ENCODE measurements around the gene COL9A3. TPM values are rescaled to one million over a fixed set of nuclear protein-coding genes. Genes with fewer than 3 reads are reported as not detected.

The COL9A3 gene
- polyA plus RNA-seq (2011; rRNA removed), result 0.26 and 0.41 TPM in 2 replicates
- polyA plus RNA-seq (2012; cell fraction: cytosol; rRNA removed), result 0.62 and 0.67 TPM in 2 replicates
- polyA plus RNA-seq (2012; cell fraction: nucleus; rRNA removed), result 2.1 and 2.5 TPM in 2 replicates
- 0.42 to 0.54 TPM (median 0.49 TPM) in 3 replicates for polyA plus RNA-seq (2017; fragmentation: RNase III; extraction: RNeasy Plus Mini Kit Qiagen cat#74134 plus additional on column Dnase treatment)
- polyA minus RNA-seq (2011; rRNA and poly(A)+ RNA removed), result 0.29 TPM in 1 of 2 replicates, not detected in the other

DNA sequence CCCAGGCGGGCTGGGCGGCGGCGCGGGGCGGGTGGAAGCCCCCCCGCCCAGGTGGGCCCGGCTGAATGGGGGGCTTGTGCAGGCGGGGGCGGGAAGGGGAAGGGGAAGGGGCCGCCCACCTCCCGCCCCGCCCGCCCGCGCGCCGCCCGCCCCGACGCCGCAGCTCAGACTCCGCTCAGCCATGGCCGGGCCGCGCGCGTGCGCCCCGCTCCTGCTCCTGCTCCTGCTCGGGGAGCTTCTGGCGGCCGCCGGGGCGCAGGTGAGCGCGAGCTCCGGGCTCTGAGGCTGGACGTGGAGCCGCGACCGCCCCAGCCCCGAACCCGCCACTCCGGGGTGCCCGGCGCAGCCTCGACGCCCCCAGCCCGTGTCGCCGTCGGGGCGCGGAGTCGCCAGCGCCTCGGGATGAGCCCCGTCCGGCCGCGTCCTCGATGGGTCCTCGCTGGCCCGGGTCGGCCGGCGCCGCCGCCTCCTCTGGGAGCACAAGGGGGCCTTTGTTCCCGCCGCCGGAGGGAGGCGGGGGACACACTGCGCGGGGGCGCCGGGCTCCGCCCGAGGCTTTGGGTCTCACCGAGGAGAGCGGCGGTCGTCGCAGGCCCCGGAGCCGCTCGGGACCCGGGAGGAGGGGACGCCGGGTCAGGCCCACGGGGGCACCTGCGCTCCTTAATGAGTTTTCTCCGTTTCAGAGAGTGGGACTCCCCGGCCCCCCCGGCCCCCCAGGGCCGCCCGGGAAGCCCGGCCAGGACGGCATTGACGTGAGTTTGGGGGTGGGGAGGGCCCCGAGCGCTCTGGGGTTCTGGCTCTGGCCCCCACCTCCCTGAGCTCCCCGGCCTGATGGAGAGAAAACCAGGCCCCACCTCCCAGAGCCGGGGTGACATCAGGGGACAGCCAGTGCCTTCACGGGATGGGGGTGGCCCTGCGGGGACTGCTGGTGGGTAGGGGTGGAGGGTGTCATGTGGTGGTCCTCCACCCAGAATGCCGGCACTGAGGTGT is at the start of gene COL9A3:
Gene COL9A3, plus strand, starts transcription at position 167 of the 990 bp plus-strand sequence. Its CDS starts 15 bp downstream, at position 182.
- TF ChIP-seq GATA3 (IDR thresholded peaks at IDR 0.05; ENCODE audit: borderline replicate concordance) (no peak), TFCP2L1 (CRISPR knock-in tag; IDR thresholded peaks at IDR 0.05) (no peak), POLR2A (IDR thresholded peaks at IDR 0.05; ENCODE audit: low read length) (no peak), CBX2 (IDR thresholded peaks at IDR 0.05; ENCODE audit: borderline replicate concordance, low read depth) (no peak), HOXB5 (CRISPR knock-in tag; IDR thresholded peaks at IDR 0.05) (no peak), EP300 (IDR thresholded peaks at IDR 0.05) (no peak), PHF8 (IDR thresholded peaks at IDR 0.05; ENCODE audit: borderline replicate concordance, low read depth) (no peak), HEYL (CRISPR knock-in tag; IDR thresholded peaks at IDR 0.05) (no peak), HDAC2 (IDR thresholded peaks at IDR 0.05) (no peak), SMC3 (IDR thresholded peaks at IDR 0.05) (no peak), FOSL2 (IDR thresholded peaks at IDR 0.05) (no peak), FOSL2 (CRISPR knock-in tag; IDR thresholded peaks at IDR 0.05) (no peak), NPAS2 (CRISPR knock-in tag; IDR thresholded peaks at IDR 0.05; ENCODE audit: borderline replicate concordance) (no peak), NFE2L2 (conservative IDR thresholded peaks at IDR 0.05; ENCODE audit: low read length) (no peak), ZNF302 (CRISPR knock-in tag; IDR thresholded peaks at IDR 0.05) (no peak), HOXA7 (CRISPR knock-in tag; IDR thresholded peaks at IDR 0.05) (no peak), MAFK (IDR thresholded peaks at IDR 0.05; ENCODE audit: partially characterized antibody) (no peak)
- TF ChIP-seq, protein P1, sequence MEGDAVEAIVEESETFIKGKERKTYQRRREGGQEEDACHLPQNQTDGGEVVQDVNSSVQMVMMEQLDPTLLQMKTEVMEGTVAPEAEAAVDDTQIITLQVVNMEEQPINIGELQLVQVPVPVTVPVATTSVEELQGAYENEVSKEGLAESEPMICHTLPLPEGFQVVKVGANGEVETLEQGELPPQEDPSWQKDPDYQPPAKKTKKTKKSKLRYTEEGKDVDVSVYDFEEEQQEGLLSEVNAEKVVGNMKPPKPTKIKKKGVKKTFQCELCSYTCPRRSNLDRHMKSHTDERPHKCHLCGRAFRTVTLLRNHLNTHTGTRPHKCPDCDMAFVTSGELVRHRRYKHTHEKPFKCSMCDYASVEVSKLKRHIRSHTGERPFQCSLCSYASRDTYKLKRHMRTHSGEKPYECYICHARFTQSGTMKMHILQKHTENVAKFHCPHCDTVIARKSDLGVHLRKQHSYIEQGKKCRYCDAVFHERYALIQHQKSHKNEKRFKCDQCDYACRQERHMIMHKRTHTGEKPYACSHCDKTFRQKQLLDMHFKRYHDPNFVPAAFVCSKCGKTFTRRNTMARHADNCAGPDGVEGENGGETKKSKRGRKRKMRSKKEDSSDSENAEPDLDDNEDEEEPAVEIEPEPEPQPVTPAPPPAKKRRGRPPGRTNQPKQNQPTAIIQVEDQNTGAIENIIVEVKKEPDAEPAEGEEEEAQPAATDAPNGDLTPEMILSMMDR (IDR thresholded peaks at IDR 0.05), result no peak
- TF ChIP-seq, protein P2, sequence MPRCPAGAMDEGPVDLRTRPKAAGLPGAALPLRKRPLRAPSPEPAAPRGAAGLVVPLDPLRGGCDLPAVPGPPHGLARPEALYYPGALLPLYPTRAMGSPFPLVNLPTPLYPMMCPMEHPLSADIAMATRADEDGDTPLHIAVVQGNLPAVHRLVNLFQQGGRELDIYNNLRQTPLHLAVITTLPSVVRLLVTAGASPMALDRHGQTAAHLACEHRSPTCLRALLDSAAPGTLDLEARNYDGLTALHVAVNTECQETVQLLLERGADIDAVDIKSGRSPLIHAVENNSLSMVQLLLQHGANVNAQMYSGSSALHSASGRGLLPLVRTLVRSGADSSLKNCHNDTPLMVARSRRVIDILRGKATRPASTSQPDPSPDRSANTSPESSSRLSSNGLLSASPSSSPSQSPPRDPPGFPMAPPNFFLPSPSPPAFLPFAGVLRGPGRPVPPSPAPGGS (IDR thresholded peaks at IDR 0.05), result no peak
- TF ChIP-seq, protein P3, sequence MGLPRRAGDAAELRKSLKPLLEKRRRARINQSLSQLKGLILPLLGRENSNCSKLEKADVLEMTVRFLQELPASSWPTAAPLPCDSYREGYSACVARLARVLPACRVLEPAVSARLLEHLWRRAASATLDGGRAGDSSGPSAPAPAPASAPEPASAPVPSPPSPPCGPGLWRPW (IDR thresholded peaks at IDR 0.05), result no peak
- TF ChIP-seq, protein P4, sequence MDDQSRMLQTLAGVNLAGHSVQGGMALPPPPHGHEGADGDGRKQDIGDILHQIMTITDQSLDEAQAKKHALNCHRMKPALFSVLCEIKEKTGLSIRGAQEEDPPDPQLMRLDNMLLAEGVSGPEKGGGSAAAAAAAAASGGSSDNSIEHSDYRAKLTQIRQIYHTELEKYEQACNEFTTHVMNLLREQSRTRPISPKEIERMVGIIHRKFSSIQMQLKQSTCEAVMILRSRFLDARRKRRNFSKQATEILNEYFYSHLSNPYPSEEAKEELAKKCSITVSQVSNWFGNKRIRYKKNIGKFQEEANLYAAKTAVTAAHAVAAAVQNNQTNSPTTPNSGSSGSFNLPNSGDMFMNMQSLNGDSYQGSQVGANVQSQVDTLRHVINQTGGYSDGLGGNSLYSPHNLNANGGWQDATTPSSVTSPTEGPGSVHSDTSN (IDR thresholded peaks at IDR 0.05), result no peak
- CTCF ChIA-PET, result interaction anchor here (0.6 to 7.1 kb wide), 2 partner anchors 8 to 84 kb away, joined by 3 to 76 read pairs; no protein-coding TSS in a partner anchor

DNA sequence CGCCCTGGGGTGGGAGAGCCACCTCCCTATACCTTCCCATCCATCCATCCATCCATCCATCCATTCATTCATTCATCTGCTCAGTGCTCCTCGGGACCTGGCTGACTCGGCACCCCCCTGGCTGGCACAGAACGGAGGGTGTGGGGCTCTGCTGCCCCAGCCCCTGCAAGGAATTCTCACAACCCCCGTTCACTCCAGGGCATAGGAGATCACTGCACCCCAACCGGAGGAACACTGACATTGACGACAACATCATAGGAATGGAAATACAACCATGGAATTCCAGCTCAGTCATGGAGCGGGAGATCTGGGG is 48.7 kb upstream of the COL9A3 start:
- 66% methylated on average over 7 of the region's 8 CpGs for WGBS (ENCODE audit: missing lambda C conversion rate)
- Histone ChIP-seq H3K4me3 (no peak overlapping the region), H3K4me1 (peaks cover 6% of the 10 kb centered on the region; the same call in 1 of the 3 replicates), H3K27ac (0 out of 6 replicates have a peak overlapping the region, but pooled peaks of 1 of the 2 experiments have one; percentile 1), H3K4me2 (no peak overlapping the region), H3K9me3 (no peaks in the 10 kb centered on the region)
- no peak for DNase-seq (ENCODE audit: low read depth in 1 of 2, low spot score in 1 of 2)
- ATAC-seq, result no peak
- TF ChIP-seq CEBPB (IDR thresholded peaks at IDR 0.05) (no peak), HOXB13 (CRISPR knock-in tag; IDR thresholded peaks at IDR 0.05; ENCODE audit: low read depth) (no peak), PHF8 (IDR thresholded peaks at IDR 0.05; ENCODE audit: borderline replicate concordance, low read depth) (no peak), RAD21 (conservative IDR thresholded peaks at IDR 0.05 in 1 of 2, IDR thresholded peaks at IDR 0.05 in 1 of 2) (no peak)
- TF ChIP-seq, protein P5, sequence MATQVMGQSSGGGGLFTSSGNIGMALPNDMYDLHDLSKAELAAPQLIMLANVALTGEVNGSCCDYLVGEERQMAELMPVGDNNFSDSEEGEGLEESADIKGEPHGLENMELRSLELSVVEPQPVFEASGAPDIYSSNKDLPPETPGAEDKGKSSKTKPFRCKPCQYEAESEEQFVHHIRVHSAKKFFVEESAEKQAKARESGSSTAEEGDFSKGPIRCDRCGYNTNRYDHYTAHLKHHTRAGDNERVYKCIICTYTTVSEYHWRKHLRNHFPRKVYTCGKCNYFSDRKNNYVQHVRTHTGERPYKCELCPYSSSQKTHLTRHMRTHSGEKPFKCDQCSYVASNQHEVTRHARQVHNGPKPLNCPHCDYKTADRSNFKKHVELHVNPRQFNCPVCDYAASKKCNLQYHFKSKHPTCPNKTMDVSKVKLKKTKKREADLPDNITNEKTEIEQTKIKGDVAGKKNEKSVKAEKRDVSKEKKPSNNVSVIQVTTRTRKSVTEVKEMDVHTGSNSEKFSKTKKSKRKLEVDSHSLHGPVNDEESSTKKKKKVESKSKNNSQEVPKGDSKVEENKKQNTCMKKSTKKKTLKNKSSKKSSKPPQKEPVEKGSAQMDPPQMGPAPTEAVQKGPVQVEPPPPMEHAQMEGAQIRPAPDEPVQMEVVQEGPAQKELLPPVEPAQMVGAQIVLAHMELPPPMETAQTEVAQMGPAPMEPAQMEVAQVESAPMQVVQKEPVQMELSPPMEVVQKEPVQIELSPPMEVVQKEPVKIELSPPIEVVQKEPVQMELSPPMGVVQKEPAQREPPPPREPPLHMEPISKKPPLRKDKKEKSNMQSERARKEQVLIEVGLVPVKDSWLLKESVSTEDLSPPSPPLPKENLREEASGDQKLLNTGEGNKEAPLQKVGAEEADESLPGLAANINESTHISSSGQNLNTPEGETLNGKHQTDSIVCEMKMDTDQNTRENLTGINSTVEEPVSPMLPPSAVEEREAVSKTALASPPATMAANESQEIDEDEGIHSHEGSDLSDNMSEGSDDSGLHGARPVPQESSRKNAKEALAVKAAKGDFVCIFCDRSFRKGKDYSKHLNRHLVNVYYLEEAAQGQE (IDR thresholded peaks at IDR 0.05), result no peak
- no peak for FAIRE-seq
- CTCF ChIA-PET, result interaction anchor here (1.0 to 2.7 kb wide), 4 partner anchors 9 to 65 kb away, joined by 3 to 10 read pairs (median 4); no protein-coding TSS in a partner anchor
- POLR2A ChIA-PET, result interaction anchor here (0.9 kb wide), 1 partner anchor 26 kb away, joined by 3 read pairs; no protein-coding TSS in a partner anchor

More for the DNA sequence above, at the start of gene COL9A3:
- no peaks in the 10 kb centered on the region for H3K9me3 ChIP-seq
- POLR2A ChIA-PET, result no interaction called here
- DNase-seq (ENCODE audit: low read depth in 1 of 2, low spot score in 1 of 2), result no peak
- peak within 1 kb of the TSS; percentile 24 to 80; a peak in 4 of 6 replicates for H3K27ac ChIP-seq
- peak within 1 kb of the TSS; percentile 40 for H3K4me3 ChIP-seq
- H3K4me1 ChIP-seq, result peaks cover 50% of the 10 kb centered on the region
- no peak for FAIRE-seq
- peak within 1 kb of the TSS; percentile 78 for H3K4me2 ChIP-seq
- ATAC-seq, result no peak
- WGBS (ENCODE audit: missing lambda C conversion rate), result 70% methylated on average over 16 of the region's 108 CpGs

Data from A549 (cell line).